ENCODE data around the gene CCL24.

GRCh38 chr7:75844158-75844557, 30.6 kb upstream of the CCL24 start:
- TF ChIP-seq CTCF (IDR thresholded peaks at IDR 0.05) (no peak), POLR2AphosphoS5 (IDR thresholded peaks at IDR 0.05) (no peak), POLR2A (IDR thresholded peaks at IDR 0.05) (no peak)
